Measurements from ENCODE around the gene ARAP2.

- TF ChIP-seq FOXA1 (IDR thresholded peaks at IDR 0.05; ENCODE audit: borderline replicate concordance) (no peak), FOXK1 (CRISPR knock-in tag; IDR thresholded peaks at IDR 0.05; ENCODE audit: borderline replicate concordance) (no peak), POLR2AphosphoS2 (IDR thresholded peaks at IDR 0.05; ENCODE audit: low read length) (no peak), POLR2A (conservative IDR thresholded peaks at IDR 0.05) (no peak), ZSCAN29 (IDR thresholded peaks at IDR 0.05) (no peak), CTCF (IDR thresholded peaks at IDR 0.05 in 2 of 3, conservative IDR thresholded peaks at IDR 0.05 in 1 of 3; ENCODE audit: insufficient read depth in 2 of 3, low read depth in 1 of 3, low read length in 3 of 3) (no peak), RAD21 (CRISPR knock-in tag; conservative IDR thresholded peaks at IDR 0.05 in 1 of 2, IDR thresholded peaks at IDR 0.05 in 1 of 2) (no peak), TBP (optimal IDR thresholded peaks at IDR 0.05; ENCODE audit: low read depth, low read length) (no peak), ZNF707 (CRISPR knock-in tag; conservative IDR thresholded peaks at IDR 0.05) (no peak), EP300 (IDR thresholded peaks at IDR 0.05; ENCODE audit: low read length) (no peak), MTA3 (IDR thresholded peaks at IDR 0.05; ENCODE audit: borderline replicate concordance) (no peak), ATF3 (IDR thresholded peaks at IDR 0.05) (no peak), ATF3 (CRISPR knock-in tag; conservative IDR thresholded peaks at IDR 0.05) (no peak)
Measured at GRCh38 chr4:36079666-36080065, 164.6 kb downstream of the ARAP2 start.
